ENCODE data around the gene GCHFR. TPM values are rescaled to one million over a fixed set of nuclear protein-coding genes. Genes with fewer than 3 reads are reported as not detected.
A peak's percentile ranks its signal among the peaks of the same experiment; 100 is the strongest.

Gene GCHFR
- total and polyA plus RNA-seq, 2 of the 4 experiments (the other 2 are of a cell fraction), result 2.3 to 6.5 TPM

DNA sequence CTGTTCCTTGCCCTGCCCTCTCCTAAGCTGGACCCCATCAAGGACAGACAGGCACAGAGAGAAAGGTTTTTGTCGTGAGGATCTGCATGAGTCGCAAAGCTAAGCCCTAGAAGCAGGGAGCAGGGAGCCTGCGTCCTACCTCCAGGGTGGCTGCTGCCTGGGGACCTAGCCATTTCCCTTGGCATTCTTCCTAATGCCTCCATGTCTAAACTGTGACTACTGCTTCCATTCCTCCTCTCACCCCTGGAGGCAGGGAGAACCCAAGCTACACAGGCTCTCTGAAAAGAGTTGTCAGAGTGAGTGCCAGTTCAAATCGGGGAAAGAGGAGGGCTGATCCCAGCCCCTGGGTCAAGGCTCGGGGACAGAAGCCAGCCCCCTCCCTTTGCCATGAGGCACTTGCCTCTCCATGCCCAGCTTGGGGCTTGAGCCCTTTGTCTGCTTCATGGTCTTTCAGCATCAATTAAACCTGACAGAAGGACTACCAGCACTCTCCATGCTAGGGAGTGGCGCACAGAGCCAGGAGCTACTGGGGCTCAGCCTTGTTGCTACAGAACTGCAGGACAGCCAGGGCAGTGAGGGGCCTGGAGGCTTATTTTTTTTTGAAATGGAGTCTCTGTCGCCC, 2.4 kb downstream of the GCHFR start:
- H2AK9ac ChIP-seq (replicated peaks; ENCODE audit: low read depth, low read length, poor library complexity), result no peak overlapping the region
- no peak overlapping the region for H3K27ac ChIP-seq (ENCODE audit: insufficient read depth, low read length)
- no TSS peak for BruUV-seq (replicated peaks)
- no peak overlapping the region for H2AFZ ChIP-seq (replicated peaks; ENCODE audit: low read length, poor library complexity)
- no peak overlapping the region for H2BK15ac ChIP-seq (ENCODE audit: low read depth, low read length)
- WGBS, 2 experiments (ENCODE audit: extremely low coverage in 2 of 2, insufficient read length in 1 of 2), result no CpG with 5 or more reads among the region's 7 CpGs
- H4K20me1 ChIP-seq (ENCODE audit: insufficient read depth, low read length), result peaks cover 9% of the 10 kb centered on the region; the same call in 1 of the 2 replicates
- H3K36me3 ChIP-seq (ENCODE audit: control insufficient read depth, insufficient read depth, low read length), result peaks cover 11% of the 10 kb centered on the region
- no peak overlapping the region for H4K8ac ChIP-seq (ENCODE audit: low read depth in 2 of 2, low read length in 2 of 2)
- ChIA-PET POLR2A (ENCODE audit: unreplicated experiment) (no interaction called here), CTCF (no interaction called here)
- no peaks in the 10 kb centered on the region for H3K9me3 ChIP-seq (ENCODE audit: control insufficient read depth, insufficient read depth, low read length)
- in situ Hi-C loops (cut with MboI; ENCODE audit: low sequenced_read_pairs) (no loop called here), intact Hi-C loops (cut with micrococcal nuclease) (no loop called here), dilution Hi-C loops (cut with HindIII; ENCODE audit: low sequenced_read_pairs, unreplicated experiment) (no loop called here)
- H3K23ac ChIP-seq (ENCODE audit: low read depth, low read length), result peak overlapping the region; percentile 60; the same call in 1 of the 2 replicates
- H2AK5ac ChIP-seq (ENCODE audit: low read depth, low read length), result peak overlapping the region; percentile 23
- H3K79me1 ChIP-seq (ENCODE audit: low read depth in 1 of 2, low read length in 2 of 2), result no peaks in the 10 kb centered on the region; a peak in 1 of 4 replicates
- no peak overlapping the region for H3K4me2 ChIP-seq (ENCODE audit: low read depth, low read length)
- no peak overlapping the region for H4K5ac ChIP-seq (ENCODE audit: low read depth, low read length)
- H3K4ac ChIP-seq (ENCODE audit: low read depth, low read length), result peak overlapping the region; percentile 7; the same call in 1 of the 2 replicates
- no peak overlapping the region for H2BK5ac ChIP-seq (ENCODE audit: low read depth, low read length, poor library complexity, severe bottlenecking)
- no peaks in the 10 kb centered on the region for H3K27me3 ChIP-seq (ENCODE audit: control insufficient read depth, insufficient read depth, low read length)
- no peak overlapping the region for H3K4me3 ChIP-seq (ENCODE audit: insufficient read depth, low read depth, low read length)
- no peak overlapping the region for H4K91ac ChIP-seq (ENCODE audit: insufficient read depth, low read depth, low read length)
- no peak overlapping the region; the same call in 1 of the 2 replicates for H2BK120ac ChIP-seq (ENCODE audit: low read depth, low read length)
- 0 out of 2 replicates have a peak overlapping the region, but pooled peaks have one; percentile 20 for H3K14ac ChIP-seq (replicated peaks; ENCODE audit: low read depth, low read length)
- TF ChIP-seq NFE2L2 (IDR thresholded peaks at IDR 0.05; ENCODE audit: low read depth, low read length) (no peak), CEBPB (IDR thresholded peaks at IDR 0.05; ENCODE audit: low read depth, low read length) (no peak), RCOR1 (IDR thresholded peaks at IDR 0.05; ENCODE audit: insufficient replicate concordance, low read length) (no peak)
- TF ChIP-seq, protein P1, sequence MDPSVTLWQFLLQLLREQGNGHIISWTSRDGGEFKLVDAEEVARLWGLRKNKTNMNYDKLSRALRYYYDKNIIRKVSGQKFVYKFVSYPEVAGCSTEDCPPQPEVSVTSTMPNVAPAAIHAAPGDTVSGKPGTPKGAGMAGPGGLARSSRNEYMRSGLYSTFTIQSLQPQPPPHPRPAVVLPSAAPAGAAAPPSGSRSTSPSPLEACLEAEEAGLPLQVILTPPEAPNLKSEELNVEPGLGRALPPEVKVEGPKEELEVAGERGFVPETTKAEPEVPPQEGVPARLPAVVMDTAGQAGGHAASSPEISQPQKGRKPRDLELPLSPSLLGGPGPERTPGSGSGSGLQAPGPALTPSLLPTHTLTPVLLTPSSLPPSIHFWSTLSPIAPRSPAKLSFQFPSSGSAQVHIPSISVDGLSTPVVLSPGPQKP (IDR thresholded peaks at IDR 0.05; ENCODE audit: borderline replicate concordance, low read depth, low read length), result no peak
- H3K9me1 ChIP-seq (ENCODE audit: insufficient read depth, low read length), result peaks cover 17% of the 10 kb centered on the region
- peaks cover 24% of the 10 kb centered on the region for H3K4me1 ChIP-seq (ENCODE audit: control insufficient read depth, insufficient read depth, low read length)
- DNase-seq, result peak; percentile 28
- no peak overlapping the region for H3K18ac ChIP-seq (ENCODE audit: low read depth, low read length)
- H2BK20ac ChIP-seq (ENCODE audit: low read depth, low read length), result no peak overlapping the region
- no peak overlapping the region for H3K56ac ChIP-seq (ENCODE audit: extremely low read depth, insufficient read depth, low read length)
- no peak for ATAC-seq (ENCODE audit: low read depth)
- H3K9ac ChIP-seq (ENCODE audit: low read depth, low read length), result no peak overlapping the region

All from IMR-90 (cell line).